Stimulated activated CD4-positive, alpha-beta T cell treated with anti-CD3 and anti-CD28 coated beads, Interleukin-1b, Interleukin-23, amount 100 ng/mL, for 24 hours (primary cell): Measurements from ENCODE around the gene CAMKMT.

Source experiments
- DNase-seq, 4 experiments: peaks; one replicate each; pipeline ENCODE4 v3.0.0-alpha.2; 2020; ENCODE audit warnings: low read depth in 4 of 4, low spot score in 1 of 4

Gene CAMKMT

DNA sequence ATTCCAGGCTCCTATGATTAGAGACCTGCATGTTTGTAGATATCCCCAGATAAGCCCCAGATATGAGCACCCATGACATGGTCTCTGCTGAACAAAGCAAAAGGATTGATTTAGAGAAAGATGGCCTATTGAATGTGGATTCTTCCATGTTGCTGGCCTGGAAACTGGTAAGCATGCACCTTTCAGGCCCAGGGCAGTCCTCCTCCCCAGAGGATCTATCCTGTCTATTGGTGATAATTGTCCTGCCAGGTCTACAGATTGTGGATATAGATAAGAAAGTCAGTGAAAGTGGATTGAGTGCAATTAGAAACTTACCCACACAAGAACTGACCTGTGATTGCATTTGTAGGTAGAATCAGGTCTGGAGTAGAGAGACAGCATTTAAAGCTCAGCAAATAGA, 322.8 kb downstream of the CAMKMT start:
- no peak for DNase-seq

DNA sequence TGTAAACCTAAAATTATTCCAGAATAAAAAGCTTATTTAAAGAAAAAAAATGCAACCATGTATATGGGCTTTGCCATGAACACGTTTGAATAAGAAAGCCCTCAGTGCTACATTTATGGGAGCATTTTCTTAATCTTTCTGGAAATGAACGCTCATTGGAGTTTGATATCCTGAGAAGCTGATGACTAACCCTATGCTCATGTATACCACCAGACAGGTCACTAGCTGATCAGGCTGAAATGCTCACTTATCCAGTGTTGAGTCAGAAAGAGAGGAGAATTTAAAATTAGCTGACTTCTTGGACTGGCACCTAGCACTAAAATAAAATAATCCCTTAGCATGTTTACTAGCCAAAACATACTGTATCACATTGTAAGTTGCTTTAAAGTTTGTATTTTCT, 324.8 kb downstream of the CAMKMT start:
- no peak for DNase-seq

GRCh38 chr2:44687686-44688455, 326.1 kb downstream of the CAMKMT start:
- no peak for DNase-seq

DNA sequence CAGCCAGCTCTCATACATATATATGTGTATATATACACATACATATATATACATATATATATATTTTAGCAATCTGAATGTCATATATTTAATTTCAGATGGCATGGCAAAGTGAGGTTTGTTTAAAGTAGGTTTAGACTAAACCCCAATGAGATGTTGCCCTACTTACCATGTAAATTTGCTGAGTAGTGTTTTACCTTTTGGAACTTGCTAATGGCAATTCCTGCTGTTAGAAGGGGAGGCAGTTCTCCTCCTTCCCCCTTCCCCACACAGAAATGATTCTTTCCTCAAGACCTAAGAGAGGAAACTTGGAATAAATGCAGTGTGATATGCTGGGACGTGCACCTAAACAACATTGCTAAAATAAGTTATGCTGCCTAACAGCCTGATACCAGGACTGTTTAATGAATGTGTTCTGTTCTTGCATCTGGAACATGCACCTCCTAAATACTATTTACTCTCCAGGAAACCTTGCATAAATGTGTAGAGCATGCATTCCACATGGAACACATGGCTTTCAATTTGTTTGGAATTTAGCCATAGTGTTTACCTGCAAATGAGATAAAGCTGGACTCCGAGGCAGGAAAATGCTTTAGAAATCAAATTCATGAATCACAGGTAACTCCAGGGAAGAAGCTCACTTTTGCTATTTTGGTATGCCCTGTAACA, 326.8 kb downstream of the CAMKMT start:
- DNase-seq = no peak

DNA sequence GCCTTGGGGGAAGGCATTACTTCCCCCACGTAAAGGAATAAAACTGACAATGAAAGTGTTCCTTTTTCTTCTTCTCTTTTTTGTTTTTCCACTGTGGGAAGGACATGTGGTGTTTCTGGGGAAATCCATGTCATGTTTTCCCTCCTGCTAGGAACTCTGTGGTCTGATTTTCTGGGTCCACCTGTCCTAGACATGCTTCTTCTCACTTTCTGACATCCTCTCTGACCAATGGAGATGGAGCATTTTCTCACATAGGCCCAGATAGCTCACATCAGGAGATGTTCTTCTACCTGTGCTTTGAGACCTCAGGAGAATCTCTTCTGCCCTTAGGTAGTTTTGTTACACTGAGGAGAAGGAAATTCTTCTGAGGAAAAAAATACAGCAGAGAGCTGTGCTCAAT, 327.8 kb downstream of the CAMKMT start:
- DNase-seq = no peak

DNA sequence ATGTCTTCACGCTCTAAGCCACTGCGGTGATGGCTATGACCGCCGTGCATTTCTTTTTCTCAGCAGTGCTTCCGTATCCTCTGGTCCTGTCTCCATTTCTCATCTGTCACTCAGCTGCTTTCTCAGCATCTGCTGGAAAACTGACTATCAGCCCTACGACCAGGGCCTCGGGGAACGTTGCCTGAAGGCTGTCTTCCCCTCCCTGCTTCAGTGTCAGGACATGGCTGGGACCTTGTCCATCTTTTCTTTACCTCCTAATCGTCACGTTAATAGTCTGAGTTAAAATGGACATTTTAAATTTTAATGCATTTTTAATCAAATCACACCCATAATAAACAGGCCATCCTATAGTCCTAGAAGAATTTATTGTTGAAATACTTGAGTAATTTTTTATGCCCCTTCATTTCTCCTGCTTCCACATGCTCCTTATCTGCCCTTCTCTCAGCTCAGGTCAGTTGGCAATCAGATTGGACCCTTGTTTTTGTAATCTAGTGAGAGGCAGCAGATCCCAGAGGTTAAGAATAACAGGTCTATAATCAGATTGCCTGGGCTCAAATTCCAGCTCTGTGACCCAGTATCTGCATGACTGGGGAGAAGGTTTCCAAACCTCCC, 329.5 kb downstream of the CAMKMT start:
- DNase-seq = no peak

- DNase-seq = no peak
Observed at GRCh38 chr2:44692821-44693220, 331.1 kb downstream of the CAMKMT start.

- DNase-seq = no peak
Observed at GRCh38 chr2:44700824-44701223, 339.1 kb downstream of the CAMKMT start.

DNA sequence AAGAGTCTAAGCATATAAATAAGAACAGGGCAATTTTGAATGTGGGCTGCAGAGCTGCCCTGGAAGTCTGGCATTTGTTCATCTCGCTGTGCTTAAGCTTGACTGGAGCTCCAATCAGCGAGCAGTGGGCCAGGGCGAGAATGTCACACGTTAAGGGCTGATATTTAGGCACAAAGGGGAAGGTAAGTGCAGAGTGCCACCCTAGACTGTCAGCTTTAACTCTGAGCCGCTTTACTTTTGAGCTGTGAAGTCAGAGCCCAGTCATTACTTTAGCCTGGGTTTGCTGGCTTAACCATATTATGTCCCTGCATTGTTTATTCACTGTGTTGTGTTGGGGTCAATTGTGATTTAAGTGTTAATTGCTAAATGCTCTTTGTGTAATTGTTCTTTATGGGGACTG, 343.6 kb downstream of the CAMKMT start:
- DNase-seq = no peak

DNA sequence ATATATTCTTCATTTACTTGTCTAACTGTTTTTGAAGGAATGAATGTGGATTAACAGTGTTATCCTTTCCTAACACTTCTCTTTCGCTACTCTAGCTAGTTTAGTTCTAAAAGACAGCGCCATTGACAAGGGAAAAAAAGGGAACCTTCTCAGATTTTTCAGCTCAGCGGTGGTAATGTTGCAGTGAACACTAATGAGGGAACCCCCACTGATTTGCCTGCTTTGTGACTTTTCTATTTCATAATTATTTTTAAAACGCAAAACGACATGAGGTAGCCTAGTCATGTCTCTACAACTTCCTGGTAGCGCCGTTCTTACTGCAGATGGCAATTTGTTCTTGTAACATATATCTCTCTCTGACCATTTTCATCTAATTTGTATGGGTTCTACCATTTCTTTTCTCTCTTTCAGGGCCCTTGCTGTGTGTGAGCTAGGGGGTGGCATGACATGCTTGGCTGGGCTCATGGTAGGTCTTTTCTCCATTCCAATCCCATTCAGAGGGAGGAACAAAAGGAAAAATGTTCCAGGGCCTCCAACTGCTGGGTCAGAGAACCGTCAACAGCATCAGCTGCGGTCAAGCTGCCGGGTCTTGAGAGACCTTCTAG, 344.2 kb downstream of the CAMKMT start:
- no peak for DNase-seq

DNA sequence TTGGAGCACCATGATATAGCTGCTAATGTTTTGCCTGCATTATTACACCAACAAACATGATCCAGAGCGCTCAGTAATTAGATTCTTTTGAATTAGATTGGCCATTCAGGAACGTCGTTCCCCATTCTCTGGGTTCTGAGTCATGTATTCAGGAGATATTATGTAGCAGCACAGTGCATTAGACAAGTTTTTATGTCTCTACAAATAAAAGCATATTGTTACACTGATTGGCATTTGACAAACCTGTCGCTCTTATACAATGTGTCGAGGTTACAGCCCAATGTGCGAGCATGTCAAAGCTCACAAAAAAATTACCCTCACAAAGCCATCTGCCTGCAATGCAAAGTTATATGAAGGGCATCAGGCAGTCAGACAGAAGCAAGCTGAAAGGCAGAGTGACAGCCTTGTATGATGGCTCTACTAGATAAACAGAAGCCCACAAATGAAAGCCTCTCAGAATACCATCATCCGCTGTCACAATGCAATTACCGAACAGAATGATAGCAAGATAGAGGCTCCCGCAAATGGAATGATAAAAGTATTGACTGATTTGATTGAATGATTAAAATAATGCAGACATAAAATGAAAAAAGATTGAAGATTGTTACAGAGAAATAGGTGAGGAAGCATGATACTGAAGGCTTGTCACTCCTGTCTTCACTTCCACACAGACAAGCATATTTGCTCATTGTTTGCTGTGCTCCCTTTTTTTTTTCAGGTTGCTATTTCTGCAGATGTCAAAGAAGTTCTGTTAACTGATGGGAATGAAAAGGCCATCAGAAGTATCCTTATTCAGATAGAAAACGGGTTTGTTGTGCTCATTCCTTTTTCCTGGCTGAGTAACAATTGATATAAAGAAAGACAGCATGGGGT, 345.2 kb downstream of the CAMKMT start:
- DNase-seq = no peak

- DNase-seq = no peak
Observed at GRCh38 chr2:44707945-44708660, 346.4 kb downstream of the CAMKMT start.

DNA sequence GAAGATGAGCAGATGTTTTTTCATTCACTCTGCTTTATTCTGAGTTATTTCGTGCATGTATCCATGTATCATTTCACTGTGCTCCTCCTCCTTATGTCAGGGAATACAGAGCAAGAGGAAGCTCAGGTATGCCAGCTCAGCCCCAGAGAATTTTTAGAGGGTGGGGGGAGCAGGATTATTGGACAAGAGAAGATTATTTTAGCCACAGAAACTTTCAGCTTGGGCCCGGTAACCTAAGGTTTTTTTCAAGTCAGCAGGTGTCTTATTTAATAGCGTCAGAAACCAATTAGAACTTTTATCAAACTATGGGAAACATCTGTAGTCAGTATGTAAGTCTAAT, 346.9 kb downstream of the CAMKMT start:
- no peak for DNase-seq

DNA sequence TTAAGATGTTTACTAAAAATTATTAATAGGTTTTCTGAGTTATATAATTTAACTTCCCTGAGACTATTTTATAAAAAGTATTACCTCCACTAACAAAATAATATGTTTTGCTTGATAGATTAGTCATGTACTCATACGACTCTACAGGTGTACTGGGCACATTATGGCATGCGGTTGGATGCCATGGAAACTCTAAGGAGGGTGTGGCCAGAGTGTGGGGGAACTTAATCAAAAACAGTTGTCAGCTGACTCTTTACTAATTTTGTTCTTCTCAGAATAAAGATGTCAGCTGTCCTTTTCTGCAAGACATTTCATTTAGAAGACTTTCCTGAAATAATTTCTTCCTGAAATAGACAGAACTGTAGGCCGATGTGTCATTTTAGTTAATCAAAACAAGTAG, 351.4 kb downstream of the CAMKMT start:
- DNase-seq = no peak

GRCh38 chr2:44715671-44716081, 353.9 kb downstream of the CAMKMT start:
- no peak for DNase-seq

GRCh38 chr2:44716131-44716530, 354.4 kb downstream of the CAMKMT start:
- no peak for DNase-seq

- DNase-seq = no peak
Observed at GRCh38 chr2:44718431-44718830, 356.7 kb downstream of the CAMKMT start.

GRCh38 chr2:44719562-44719961, 357.8 kb downstream of the CAMKMT start:
- no peak for DNase-seq

GRCh38 chr2:44722026-44722625, 360.4 kb downstream of the CAMKMT start:
- no peak for DNase-seq

DNA sequence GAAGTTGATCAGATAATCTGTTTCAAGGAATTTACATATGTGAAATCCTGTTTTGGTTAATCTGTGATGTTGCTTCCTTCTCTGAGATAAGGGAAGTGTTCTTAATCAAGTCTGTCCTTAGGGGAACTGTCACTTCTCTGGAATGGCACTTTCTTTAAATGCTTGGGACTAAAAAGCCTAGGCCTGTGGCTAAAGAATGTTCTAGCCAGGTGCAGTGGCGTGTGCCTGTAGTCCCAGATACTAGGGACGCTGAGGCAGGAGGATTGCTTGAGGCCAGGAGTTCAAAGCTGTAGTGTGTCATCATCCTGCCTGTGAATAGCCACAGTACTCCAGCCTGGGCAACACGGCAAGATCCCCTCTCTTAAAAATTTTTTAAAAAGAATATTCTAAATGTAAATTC, 362.2 kb downstream of the CAMKMT start:
- DNase-seq = no peak
